ENCODE measurements around the gene NMNAT3.

DNA sequence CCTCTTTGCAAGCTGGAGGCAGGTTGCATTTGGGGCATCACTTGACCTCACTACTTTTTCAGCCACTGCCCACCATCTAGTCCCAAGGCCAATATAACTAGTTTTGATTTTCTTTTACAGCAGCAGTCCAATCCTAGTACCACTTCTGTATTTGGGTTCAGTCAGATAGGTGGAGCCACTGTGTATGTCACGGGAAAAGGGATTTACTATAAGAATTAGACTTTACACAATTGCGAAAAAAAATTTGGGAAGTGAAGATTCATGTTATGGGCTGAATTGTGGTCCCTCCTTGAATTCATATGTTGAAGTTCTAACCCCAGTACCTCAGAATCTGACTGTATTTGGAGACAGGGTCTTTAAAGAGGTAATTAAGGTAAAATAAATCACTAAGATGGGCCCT, 37.4 kb upstream of the NMNAT3 start:
- TF ChIP-seq, protein P1, sequence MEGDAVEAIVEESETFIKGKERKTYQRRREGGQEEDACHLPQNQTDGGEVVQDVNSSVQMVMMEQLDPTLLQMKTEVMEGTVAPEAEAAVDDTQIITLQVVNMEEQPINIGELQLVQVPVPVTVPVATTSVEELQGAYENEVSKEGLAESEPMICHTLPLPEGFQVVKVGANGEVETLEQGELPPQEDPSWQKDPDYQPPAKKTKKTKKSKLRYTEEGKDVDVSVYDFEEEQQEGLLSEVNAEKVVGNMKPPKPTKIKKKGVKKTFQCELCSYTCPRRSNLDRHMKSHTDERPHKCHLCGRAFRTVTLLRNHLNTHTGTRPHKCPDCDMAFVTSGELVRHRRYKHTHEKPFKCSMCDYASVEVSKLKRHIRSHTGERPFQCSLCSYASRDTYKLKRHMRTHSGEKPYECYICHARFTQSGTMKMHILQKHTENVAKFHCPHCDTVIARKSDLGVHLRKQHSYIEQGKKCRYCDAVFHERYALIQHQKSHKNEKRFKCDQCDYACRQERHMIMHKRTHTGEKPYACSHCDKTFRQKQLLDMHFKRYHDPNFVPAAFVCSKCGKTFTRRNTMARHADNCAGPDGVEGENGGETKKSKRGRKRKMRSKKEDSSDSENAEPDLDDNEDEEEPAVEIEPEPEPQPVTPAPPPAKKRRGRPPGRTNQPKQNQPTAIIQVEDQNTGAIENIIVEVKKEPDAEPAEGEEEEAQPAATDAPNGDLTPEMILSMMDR (IDR thresholded peaks at IDR 0.05): no peak
- TF ChIP-seq EP300 (IDR thresholded peaks at IDR 0.05): no peak
- no peak for TF ChIP-seq POLR2AphosphoS5 (IDR thresholded peaks at IDR 0.05)

Data from upper lobe of left lung (tissue), 4 donors.